GM12892 (cell line): ENCODE results near the gene NAV1.

Source experiments
- POLR2A ChIP-seq: IDR thresholded peaks from 2 replicates; pipeline ENCODE4 v1.6.1; 2011; ENCODE audit warnings: low read depth, low read length, control low read depth
- POLR2AphosphoS5 ChIP-seq: IDR thresholded peaks from 2 replicates; pipeline ENCODE4 v1.6.1; 2011; ENCODE audit warnings: low read depth, low read length, control low read depth

GRCh38 chr1:201499795-201500669 lies 38.9 kb upstream of the NAV1 start:
- TF ChIP-seq POLR2A (no peak), POLR2AphosphoS5 (no peak)
